Neural cell (in vitro differentiated cells): ENCODE results near the gene PVALEF.

Source experiments
- CTCF ChIP-seq: fragments of 450-650 bp; IDR thresholded peaks from 2 replicates; pipeline ENCODE4 v1.5.1; 2014; ENCODE audit warnings: antibody characterized with exemption, mild to moderate bottlenecking, moderate library complexity; ENCODE audit not compliant: poor library complexity, severe bottlenecking
- EP300 ChIP-seq: fragments of 450-650 bp; conservative IDR thresholded peaks from 2 replicates; pipeline ENCODE4 v1.6.1; 2014; ENCODE audit warnings: antibody characterized with exemption, mild to moderate bottlenecking, moderate library complexity; ENCODE audit not compliant: poor library complexity, severe bottlenecking
- EZH2 ChIP-seq: fragments of 200-600, 300-800 bp; shearing (Covaris generic), sonication (generic); IDR thresholded peaks from 2 replicates; pipeline ENCODE4 v1.6.1; 2014; ENCODE audit warnings: antibody characterized with exemption, low read length, borderline replicate concordance, mild to moderate bottlenecking; ENCODE audit not compliant: insufficient read depth, poor library complexity, severe bottlenecking
- POLR2AphosphoS5 ChIP-seq: IDR thresholded peaks from 2 replicates; pipeline ENCODE4 v1.6.1; 2012
- RAD21 ChIP-seq: fragments of 450-650 bp; conservative IDR thresholded peaks from 2 replicates; pipeline ENCODE4 v1.6.1; 2014; ENCODE audit warnings: antibody characterized with exemption, mild to moderate bottlenecking, moderate library complexity
- TAF1 ChIP-seq: IDR thresholded peaks from 2 replicates; pipeline ENCODE4 v1.6.1; 2012; ENCODE audit warnings: low read depth

GRCh38 chr17:81119223-81120148 is 45.8 kb upstream of the PVALEF start:
- TF ChIP-seq CTCF (no peak), TAF1 (no peak), EZH2 (no peak), RAD21 (no peak), EP300 (no peak), POLR2AphosphoS5 (peak; percentile 31)
